ENCODE data around the gene ARSG. TPM values are rescaled to one million over a fixed set of nuclear protein-coding genes. Genes with fewer than 3 reads are reported as not detected.

The ARSG gene
- total and polyA plus RNA-seq, 2 of the 13 experiments (the other 11 are each of a cell fraction or from before 2014, with no cell fraction given) = 3.7 to 15.2 TPM

- no peak for TF ChIP-seq ZNF101 (CRISPR knock-in tag; IDR thresholded peaks at IDR 0.05; ENCODE audit: borderline replicate concordance, low read depth)
- no peak for TF ChIP-seq SOX6 (IDR thresholded peaks at IDR 0.05)
- TF ChIP-seq SOX6 (CRISPR knock-in tag; IDR thresholded peaks at IDR 0.05) = no peak; the same call in 1 of the 2 replicates
- TF ChIP-seq, protein P1, sequence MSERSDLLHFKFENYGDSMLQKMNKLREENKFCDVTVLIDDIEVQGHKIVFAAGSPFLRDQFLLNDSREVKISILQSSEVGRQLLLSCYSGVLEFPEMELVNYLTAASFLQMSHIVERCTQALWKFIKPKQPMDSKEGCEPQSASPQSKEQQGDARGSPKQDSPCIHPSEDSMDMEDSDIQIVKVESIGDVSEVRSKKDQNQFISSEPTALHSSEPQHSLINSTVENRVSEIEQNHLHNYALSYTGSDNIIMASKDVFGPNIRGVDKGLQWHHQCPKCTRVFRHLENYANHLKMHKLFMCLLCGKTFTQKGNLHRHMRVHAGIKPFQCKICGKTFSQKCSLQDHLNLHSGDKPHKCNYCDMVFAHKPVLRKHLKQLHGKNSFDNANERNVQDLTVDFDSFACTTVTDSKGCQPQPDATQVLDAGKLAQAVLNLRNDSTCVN (CRISPR knock-in tag; IDR thresholded peaks at IDR 0.05; ENCODE audit: borderline replicate concordance) = no peak
- TF ChIP-seq ATF1 (CRISPR knock-in tag; IDR thresholded peaks at IDR 0.05) = peak; percentile 18; the same call in 1 of the 2 replicates
- no peak for TF ChIP-seq ZNF720 (CRISPR knock-in tag; IDR thresholded peaks at IDR 0.05)
- TF ChIP-seq, protein P2, sequence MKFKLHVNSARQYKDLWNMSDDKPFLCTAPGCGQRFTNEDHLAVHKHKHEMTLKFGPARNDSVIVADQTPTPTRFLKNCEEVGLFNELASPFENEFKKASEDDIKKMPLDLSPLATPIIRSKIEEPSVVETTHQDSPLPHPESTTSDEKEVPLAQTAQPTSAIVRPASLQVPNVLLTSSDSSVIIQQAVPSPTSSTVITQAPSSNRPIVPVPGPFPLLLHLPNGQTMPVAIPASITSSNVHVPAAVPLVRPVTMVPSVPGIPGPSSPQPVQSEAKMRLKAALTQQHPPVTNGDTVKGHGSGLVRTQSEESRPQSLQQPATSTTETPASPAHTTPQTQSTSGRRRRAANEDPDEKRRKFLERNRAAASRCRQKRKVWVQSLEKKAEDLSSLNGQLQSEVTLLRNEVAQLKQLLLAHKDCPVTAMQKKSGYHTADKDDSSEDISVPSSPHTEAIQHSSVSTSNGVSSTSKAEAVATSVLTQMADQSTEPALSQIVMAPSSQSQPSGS (CRISPR knock-in tag; IDR thresholded peaks at IDR 0.05) = 0 out of 2 replicates have a peak, but pooled peaks have one; percentile 9
- TF ChIP-seq NFKBIZ (CRISPR knock-in tag; IDR thresholded peaks at IDR 0.05) = no peak
- no peak for TF ChIP-seq ZNF484 (CRISPR knock-in tag; IDR thresholded peaks at IDR 0.05; ENCODE audit: borderline replicate concordance, low read depth)
- 0 out of 2 replicates have a peak, but pooled peaks have one; percentile 58 for TF ChIP-seq HBP1 (CRISPR knock-in tag; IDR thresholded peaks at IDR 0.05; ENCODE audit: low read depth)
- no peak for TF ChIP-seq ZBTB44 (CRISPR knock-in tag; IDR thresholded peaks at IDR 0.05)
- peak; percentile 75 for TF ChIP-seq HIC2 (CRISPR knock-in tag; IDR thresholded peaks at IDR 0.05; ENCODE audit: low read depth)
- peak; percentile 11; the same call in 1 of the 2 replicates for TF ChIP-seq STAG1 (CRISPR knock-in tag; IDR thresholded peaks at IDR 0.05)
- no peak for TF ChIP-seq ZNF543 (CRISPR knock-in tag; IDR thresholded peaks at IDR 0.05)
- no peak; the same call in 1 of the 2 replicates for TF ChIP-seq ZNF143 (CRISPR knock-in tag; IDR thresholded peaks at IDR 0.05)
- TF ChIP-seq NCOA2 (CRISPR knock-in tag; IDR thresholded peaks at IDR 0.05) = peak; percentile 0; the same call in 1 of the 2 replicates
- TF ChIP-seq RXRB (CRISPR knock-in tag; IDR thresholded peaks at IDR 0.05; ENCODE audit: borderline replicate concordance) = peak; percentile 38; the same call in 1 of the 2 replicates
- TF ChIP-seq ZNF710 (CRISPR knock-in tag; IDR thresholded peaks at IDR 0.05; ENCODE audit: borderline replicate concordance) = peak; percentile 64; the same call in 1 of the 2 replicates
- TF ChIP-seq CREB1 (IDR thresholded peaks at IDR 0.05) = no peak
- TF ChIP-seq CREB1 (CRISPR knock-in tag; IDR thresholded peaks at IDR 0.05) = peak; percentile 52; the same call in 1 of the 2 replicates
Observed at GRCh38 chr17:68456339-68457167, 165.3 kb downstream of the ARSG start (continued).
